Brain microvascular endothelial cell (primary cell): Measurements from ENCODE around the gene LAMB4.
A peak's percentile ranks its signal among the peaks of the same experiment; 100 is the strongest.

ENCODE experiments used
- DNase-seq: peaks from one replicate; pipeline ENCODE4 v3.0.0-alpha.2; 2020
- H3K27ac ChIP-seq: fragments of 250-450 bp; sonication (Bioruptor Pico); 2 replicates; pipeline ENCODE4 v1.5.1; 2020; ENCODE audit warnings: mild to moderate bottlenecking, moderate library complexity
- H3K27me3 ChIP-seq: fragments of 250-450 bp; sonication (Bioruptor Pico); replicated peaks from 2 replicates; pipeline ENCODE4 v1.5.1; 2020; ENCODE audit warnings: mild to moderate bottlenecking
- H3K36me3 ChIP-seq: fragments of 250-450 bp; sonication (Bioruptor Pico); replicated peaks from 2 replicates; pipeline ENCODE4 v1.5.1; 2020; ENCODE audit warnings: mild to moderate bottlenecking
- H3K4me3 ChIP-seq: 2 replicates; pipeline ENCODE4 v1.5.1; 2011; ENCODE audit warnings: low read depth, mild to moderate bottlenecking, control low read depth, low read length, moderate library complexity
- in situ Hi-C: cut with HindIII; loops from 2 replicates; pipeline ENCODE4 v1.10.0; 2017; ENCODE audit warnings: low sequenced_read_pairs, low pct_ligation_motif_present
- TF ChIP-seq, protein P1 (sequence below): IDR thresholded peaks from 2 replicates; pipeline ENCODE4 v1.5.1; 2011; ENCODE audit warnings: low read depth, mild to moderate bottlenecking, moderate library complexity, low read length, control low read depth, inconsistent platforms; ENCODE audit errors: missing control alignments

The LAMB4 gene

GRCh38 chr7:108103558-108104298 is 26.4 kb downstream of the LAMB4 start:
- H3K27me3 ChIP-seq, result no peaks in the 10 kb centered on the region
- no peak overlapping the region for H3K27ac ChIP-seq
- DNase-seq, result no peak

DNA sequence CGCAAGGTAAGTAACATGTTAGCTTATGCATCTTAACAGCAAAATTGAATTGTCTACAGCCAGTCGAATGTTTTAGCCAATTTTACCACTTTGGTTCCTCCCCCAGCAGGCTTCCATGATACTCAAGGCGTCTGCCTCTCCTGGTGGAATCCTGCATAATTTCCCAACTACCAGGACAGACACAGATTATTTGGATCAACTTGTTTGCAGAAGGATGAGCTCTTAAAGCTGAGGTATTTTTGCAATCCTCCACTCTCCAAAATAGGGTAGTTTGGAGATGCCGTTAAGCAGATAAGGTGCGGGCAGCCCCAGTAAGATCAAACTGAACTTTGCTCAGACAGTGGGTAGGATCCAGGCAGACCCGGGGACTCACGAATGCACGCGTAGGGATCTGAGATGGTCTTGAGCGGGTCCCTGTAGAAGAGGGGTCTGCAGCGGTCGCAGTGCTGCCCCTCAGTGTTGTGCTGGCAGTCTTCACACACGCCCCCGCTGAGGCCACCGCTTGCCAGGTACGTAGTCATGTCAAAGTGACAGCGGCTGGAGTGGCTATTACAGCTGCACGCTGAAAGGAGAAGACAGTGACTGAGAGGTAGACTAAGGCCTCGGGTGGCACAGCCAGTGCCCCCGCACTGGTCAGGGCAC is 27.4 kb downstream of the LAMB4 start:
- H3K27me3 ChIP-seq, result no peaks in the 10 kb centered on the region
- in situ Hi-C loops, result no loop called here
- no peaks in the 10 kb centered on the region for H3K36me3 ChIP-seq
- no peak overlapping the region for H3K4me3 ChIP-seq
- DNase-seq, result no peak
- TF ChIP-seq, protein P1, sequence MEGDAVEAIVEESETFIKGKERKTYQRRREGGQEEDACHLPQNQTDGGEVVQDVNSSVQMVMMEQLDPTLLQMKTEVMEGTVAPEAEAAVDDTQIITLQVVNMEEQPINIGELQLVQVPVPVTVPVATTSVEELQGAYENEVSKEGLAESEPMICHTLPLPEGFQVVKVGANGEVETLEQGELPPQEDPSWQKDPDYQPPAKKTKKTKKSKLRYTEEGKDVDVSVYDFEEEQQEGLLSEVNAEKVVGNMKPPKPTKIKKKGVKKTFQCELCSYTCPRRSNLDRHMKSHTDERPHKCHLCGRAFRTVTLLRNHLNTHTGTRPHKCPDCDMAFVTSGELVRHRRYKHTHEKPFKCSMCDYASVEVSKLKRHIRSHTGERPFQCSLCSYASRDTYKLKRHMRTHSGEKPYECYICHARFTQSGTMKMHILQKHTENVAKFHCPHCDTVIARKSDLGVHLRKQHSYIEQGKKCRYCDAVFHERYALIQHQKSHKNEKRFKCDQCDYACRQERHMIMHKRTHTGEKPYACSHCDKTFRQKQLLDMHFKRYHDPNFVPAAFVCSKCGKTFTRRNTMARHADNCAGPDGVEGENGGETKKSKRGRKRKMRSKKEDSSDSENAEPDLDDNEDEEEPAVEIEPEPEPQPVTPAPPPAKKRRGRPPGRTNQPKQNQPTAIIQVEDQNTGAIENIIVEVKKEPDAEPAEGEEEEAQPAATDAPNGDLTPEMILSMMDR, result no peak
- H3K27ac ChIP-seq, result no peak overlapping the region

More at GRCh38 chr7:108103558-108104298, 26.4 kb downstream of the LAMB4 start:
- in situ Hi-C loops, result no loop called here
- TF ChIP-seq, protein P1, result no peak
- H3K36me3 ChIP-seq, result no peaks in the 10 kb centered on the region
- H3K4me3 ChIP-seq, result no peak overlapping the region

GRCh38 chr7:108101759-108102158 is 28.4 kb downstream of the LAMB4 start:
- no peak for DNase-seq
- in situ Hi-C loops, result no loop called here
- TF ChIP-seq, protein P1, result no peak
- H3K27me3 ChIP-seq, result no peaks in the 10 kb centered on the region
- no peak overlapping the region for H3K27ac ChIP-seq
- H3K36me3 ChIP-seq, result no peaks in the 10 kb centered on the region
- no peak overlapping the region for H3K4me3 ChIP-seq

DNA sequence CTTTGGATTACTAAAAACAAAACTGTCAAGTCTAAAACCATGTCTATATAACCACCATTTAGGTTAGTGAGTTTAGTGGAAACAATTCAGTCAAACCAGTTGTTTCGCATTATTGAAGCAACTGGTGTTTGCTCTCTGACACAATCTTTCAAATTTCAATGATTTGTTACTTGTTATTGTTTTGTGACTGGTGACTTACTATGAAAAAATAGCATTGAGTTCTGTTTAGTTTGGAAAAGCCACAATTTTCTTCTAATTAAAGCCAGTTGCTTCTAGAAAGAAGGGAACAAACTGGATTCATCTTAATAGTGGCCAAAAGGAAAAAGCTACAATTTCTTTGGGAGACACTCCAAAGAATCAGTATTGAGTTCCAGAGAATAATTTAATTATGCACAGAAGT is 30.4 kb downstream of the LAMB4 start:
- Histone ChIP-seq H3K36me3 (no peaks in the 10 kb centered on the region), H3K4me3 (no peak overlapping the region), H3K27ac (no peak overlapping the region), H3K27me3 (no peaks in the 10 kb centered on the region)
- no peak for DNase-seq
- in situ Hi-C loops, result no loop called here
- TF ChIP-seq, protein P1, result no peak

GRCh38 chr7:108097703-108098102 is 32.5 kb downstream of the LAMB4 start:
- in situ Hi-C loops, result no loop called here
- no peak overlapping the region for H3K27ac ChIP-seq
- no peak overlapping the region for H3K4me3 ChIP-seq
- no peaks in the 10 kb centered on the region for H3K36me3 ChIP-seq
- TF ChIP-seq, protein P1, result peak; percentile 50
- H3K27me3 ChIP-seq, result no peaks in the 10 kb centered on the region
- DNase-seq, result no peak
